T47D (cell line): ENCODE results near the gene P3H4.
"Not testable (repeated sequence)": the region's sequence is repeated elsewhere in the genome, so short reads cannot be mapped to it uniquely, and the experiment has no call there.

ENCODE experiments used
- DNase-seq, 2 experiments: peaks; one replicate each; pipeline versions ENCODE4 v3.0.0 to v3.0.0-alpha.2; 2011 to 2012; ENCODE audit warnings: low read depth in 1 of 2, low spot score in 1 of 2
- JUND ChIP-seq: IDR thresholded peaks from 2 replicates; pipeline ENCODE4 v1.6.1; 2012; ENCODE audit warnings: low read depth
- in situ Hi-C: cut with HindIII; loops from 2 replicates; pipeline ENCODE4 v1.10.0; 2016; ENCODE audit warnings: low sequenced_read_pairs, low pct_unique_long_range_greater_than_20kb

The P3H4 gene

DNA sequence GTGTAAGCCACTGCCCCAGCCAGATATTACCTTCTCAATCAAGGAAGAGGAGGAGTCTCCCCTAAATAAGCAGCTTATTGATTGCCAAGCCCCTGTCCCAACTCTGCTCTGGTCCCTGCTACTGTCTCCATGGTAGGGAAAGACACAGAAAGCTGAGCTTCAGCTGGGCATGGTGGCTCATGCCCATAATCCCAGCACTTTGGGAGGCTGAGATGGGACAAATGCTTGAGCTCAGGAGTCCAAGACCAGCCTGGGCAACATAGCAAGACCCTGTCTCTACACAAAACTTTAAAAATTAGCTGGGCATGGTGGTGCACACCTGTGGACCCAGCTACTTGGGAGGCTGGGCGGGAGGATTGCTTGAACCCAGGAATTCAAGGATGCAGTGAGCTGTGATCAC, 31.8 kb downstream of the P3H4 start:
- in situ Hi-C loops: no loop called here
- no peak for DNase-seq
- TF ChIP-seq JUND: no peak

GRCh38 chr17:41777574-41778188, 34.1 kb downstream of the P3H4 start:
- TF ChIP-seq JUND: no peak
- in situ Hi-C loops: no loop called here
- peak in 1 of 2 experiments; percentile 94 for DNase-seq

GRCh38 chr17:41777157-41777573, 34.6 kb downstream of the P3H4 start:
- no peak for TF ChIP-seq JUND
- in situ Hi-C loops: no loop called here
- peak in 1 of 2 experiments; percentile 73 for DNase-seq

DNA sequence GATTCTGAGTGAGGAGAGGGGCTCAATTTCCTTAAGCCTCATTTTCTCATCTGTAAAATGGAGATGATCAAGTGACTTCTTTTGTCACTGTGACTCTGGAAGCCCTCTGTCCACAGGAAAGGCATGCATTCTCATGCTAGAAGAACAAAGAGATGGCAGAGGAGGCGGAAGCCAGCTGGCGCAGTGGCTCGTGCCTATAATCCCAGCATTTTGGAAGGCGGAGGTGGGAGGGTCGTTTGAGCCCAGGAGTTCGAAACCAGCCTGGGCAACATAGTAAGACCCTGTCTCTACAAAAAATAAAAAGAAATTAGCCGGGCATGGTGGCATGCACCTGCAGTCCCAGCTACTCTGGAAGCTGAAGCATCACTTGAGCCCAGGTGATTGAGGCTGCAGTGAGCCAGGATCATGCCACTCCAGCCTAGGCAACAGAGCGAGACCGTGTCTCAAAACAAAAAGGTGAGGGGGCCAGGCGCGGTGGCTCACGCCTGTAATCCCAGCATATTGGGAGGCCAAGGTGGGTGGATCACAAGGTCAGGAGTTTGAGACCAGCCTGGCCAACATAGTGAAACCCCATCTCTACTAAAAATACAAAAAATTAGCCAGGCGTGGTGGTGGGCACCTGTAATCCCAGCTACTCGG, 35.4 kb downstream of the P3H4 start:
- in situ Hi-C loops, DNase-seq: not testable (repeated sequence)

DNA sequence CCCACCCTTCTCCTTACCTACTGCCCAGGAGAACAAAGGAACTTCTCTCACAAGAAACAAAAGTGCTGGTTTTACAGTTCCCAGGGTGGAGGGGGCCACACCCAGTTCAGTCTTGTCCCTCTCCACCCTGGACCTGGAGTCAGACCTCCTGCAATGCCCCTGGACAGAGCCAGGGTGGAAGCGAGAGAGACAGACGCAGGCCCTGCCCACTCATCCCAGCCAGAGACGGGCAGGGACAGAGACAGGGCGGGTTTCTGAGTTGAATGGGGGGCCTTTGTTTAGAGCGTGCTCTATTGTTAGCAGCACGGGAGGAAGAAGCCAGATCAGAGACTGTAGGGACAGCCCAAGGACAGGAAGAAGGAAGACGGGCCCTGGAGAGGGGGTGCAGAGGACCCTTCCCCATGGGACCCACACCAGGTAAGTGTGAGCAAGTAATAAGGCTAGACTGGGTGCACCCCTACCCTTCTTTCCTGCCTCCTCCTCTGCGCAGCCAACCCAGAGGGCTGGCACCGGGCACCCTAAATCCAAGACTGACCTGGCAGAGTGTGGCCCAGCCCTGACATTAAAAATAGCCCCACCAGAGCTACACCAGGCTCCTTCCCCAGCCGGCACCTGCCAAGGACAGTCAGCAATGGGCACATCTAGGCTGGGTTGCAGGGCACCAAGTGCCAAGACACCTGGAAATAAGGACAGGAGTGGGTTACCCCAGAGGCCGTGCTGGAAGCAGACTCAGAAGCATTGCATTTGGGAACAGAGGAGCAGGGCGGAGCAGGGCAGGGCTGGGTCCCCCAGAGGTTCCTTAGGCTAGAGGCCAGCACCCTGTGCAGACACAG, 36.1 kb downstream of the P3H4 start:
- DNase-seq: no peak
- TF ChIP-seq JUND: no peak
- in situ Hi-C loops: no loop called here

- in situ Hi-C loops: no loop called here
- peak in 1 of 2 experiments; percentile 49 for DNase-seq
- no peak for TF ChIP-seq JUND
Observed at GRCh38 chr17:41773731-41774193, 38.0 kb downstream of the P3H4 start.

- in situ Hi-C loops: no loop called here
- DNase-seq: peak; percentile 67 to 74
- TF ChIP-seq JUND: no peak
Observed at GRCh38 chr17:41773190-41773588, 38.6 kb downstream of the P3H4 start.

DNA sequence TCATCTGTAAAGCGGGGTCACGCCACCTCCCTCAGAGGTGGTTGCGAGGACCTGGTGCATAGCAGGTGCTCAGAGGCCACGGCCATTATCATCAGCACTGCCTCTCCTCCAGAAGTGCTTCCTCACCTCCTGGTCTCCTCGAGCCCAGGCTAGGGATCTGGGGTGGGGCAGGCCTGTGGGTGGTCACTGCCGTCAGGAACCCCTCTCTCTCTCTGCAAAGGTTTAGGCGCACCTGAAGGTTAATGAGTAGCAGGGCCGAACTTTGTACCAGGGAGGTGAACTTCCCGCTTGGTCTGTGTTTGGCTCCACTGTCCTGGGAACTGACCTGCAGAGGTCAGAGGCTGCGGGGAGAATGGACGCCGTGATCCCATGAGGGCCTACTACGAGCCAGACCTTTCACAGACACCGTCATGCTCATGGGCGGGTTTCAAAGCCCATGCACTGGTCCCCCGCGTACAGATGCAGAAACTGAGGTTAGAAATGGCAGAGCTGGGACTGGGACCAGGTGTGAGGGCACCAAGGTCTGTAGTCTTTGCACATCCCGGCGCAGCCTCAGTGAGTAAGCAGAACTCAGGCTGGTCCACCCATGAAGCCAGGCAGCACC, 39.1 kb downstream of the P3H4 start:
- no peak for TF ChIP-seq JUND
- no peak for DNase-seq
- in situ Hi-C loops: no loop called here

DNA sequence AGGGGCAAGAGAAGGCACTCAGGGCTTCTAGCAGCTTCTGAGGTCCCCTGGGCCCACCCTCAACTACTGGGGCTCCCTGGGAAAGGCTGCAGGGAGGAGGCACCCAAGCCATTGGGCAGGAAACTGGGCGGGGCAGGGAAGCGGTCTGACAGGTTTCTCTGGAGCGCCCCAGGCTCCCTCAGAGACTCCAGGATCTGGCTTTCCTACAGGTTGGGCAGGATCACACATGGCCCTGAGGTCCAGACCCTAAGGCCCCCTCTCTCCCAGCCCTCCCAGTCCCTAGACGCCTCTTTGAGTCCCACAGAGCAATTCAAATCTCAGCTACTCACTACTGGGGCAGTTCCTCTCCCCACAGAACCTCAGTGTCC, 39.5 kb downstream of the P3H4 start:
- DNase-seq: peak; percentile 96
- TF ChIP-seq JUND: no peak
- in situ Hi-C loops: no loop called here

GRCh38 chr17:41771389-41772206, 40.2 kb downstream of the P3H4 start:
- in situ Hi-C loops: no loop called here

DNA sequence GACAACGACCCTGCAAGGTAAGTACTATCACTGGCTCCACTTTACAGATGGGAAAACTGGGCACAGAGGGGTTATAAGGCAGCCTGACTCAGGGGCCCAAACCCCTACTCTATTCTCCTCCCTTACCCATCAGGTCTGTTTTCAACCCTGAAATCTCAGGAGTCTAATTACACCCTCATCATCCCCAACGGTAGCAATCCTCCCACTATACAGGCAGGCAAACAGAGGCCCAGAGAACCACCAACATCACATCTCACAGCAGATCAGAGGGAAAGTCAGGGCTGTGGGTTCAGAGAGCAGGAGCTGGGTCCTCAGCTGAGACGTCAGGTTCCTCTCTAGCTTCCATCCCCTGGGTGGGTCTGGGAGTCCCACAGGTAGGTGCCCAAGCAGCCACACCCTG, 41.8 kb downstream of the P3H4 start:
- no peak for TF ChIP-seq JUND
- in situ Hi-C loops: no loop called here
- no peak for DNase-seq

More at GRCh38 chr17:41771389-41772206, 40.2 kb downstream of the P3H4 start:
- no peak for TF ChIP-seq JUND
- peak in 1 of 2 experiments; percentile 44 for DNase-seq

DNA sequence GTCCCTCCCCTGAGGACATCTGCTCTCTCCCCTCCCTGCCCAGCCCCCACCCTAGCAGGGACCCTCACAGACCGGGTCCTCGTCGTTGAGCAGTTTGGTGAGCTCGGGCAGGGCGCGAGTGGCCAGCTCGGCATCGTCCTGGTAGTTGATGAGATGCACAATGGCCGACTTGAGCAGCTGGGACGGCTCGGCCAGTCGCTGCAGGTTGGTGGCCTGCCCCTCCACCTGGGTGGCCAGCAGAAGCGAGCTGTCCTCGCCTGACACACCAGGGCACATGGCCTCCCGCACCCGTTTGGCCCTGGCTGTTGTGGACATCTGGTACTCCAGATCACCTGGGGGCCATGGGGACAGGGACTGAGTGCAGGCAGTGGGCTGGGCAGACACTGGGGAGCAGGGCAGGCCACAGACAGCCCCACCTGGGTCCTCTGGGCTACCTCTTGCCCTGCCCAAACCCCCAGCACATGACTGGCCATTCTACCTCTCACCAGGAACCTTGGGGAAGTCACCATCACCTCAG, 42.3 kb downstream of the P3H4 start:
- in situ Hi-C loops: no loop called here
- no peak for TF ChIP-seq JUND

More for the DNA sequence above, 42.3 kb downstream of the P3H4 start:
- no peak for DNase-seq
